Mesendoderm (in vitro differentiated cells): ENCODE measurements around the gene SLC27A2.

Experiments used
- DNase-seq: peaks from one replicate; pipeline ENCODE4 v3.0.0; 2013
- H2AK5ac ChIP-seq: 2 replicates; pipeline ENCODE4 v1.6.1; 2013; ENCODE audit warnings: low read length, inconsistent platforms
- H2BK120ac ChIP-seq: 2 replicates; pipeline ENCODE4 v1.6.1; 2013; ENCODE audit warnings: low read depth, mild to moderate bottlenecking, low read length, moderate library complexity, mixed read lengths
- H2BK15ac ChIP-seq: replicated peaks from 2 replicates; pipeline ENCODE4 v1.6.1; 2013; ENCODE audit warnings: low read depth, mild to moderate bottlenecking, moderate library complexity
- H2BK5ac ChIP-seq: 2 replicates; pipeline ENCODE4 v1.6.1; 2013; ENCODE audit warnings: low read length, inconsistent platforms
- H3K18ac ChIP-seq: 2 replicates; pipeline ENCODE4 v1.6.1; 2013; ENCODE audit warnings: mild to moderate bottlenecking, low read length, mixed read lengths
- H3K23ac ChIP-seq: one replicate; pipeline ENCODE4 v1.6.1; 2013; ENCODE audit warnings: low read length
- H3K27ac ChIP-seq: 2 replicates; pipeline ENCODE4 v1.5.1; 2013; ENCODE audit warnings: low read depth, mild to moderate bottlenecking, inconsistent platforms, low read length, moderate library complexity
- H3K27me3 ChIP-seq: 2 replicates; pipeline ENCODE4 v1.6.1; 2013; ENCODE audit warnings: low read length, control low read depth, mild to moderate bottlenecking, inconsistent platforms; ENCODE audit not compliant: insufficient read depth, poor library complexity
- H3K36me3 ChIP-seq: 2 replicates; pipeline ENCODE4 v1.6.1; 2013; ENCODE audit warnings: low read length, inconsistent platforms; ENCODE audit not compliant: control insufficient read depth, insufficient read depth
- H3K4ac ChIP-seq: one replicate; pipeline ENCODE4 v1.6.1; 2013; ENCODE audit warnings: low read depth, mild to moderate bottlenecking, low read length, moderate library complexity
- H3K4me1 ChIP-seq: 2 replicates; pipeline ENCODE4 v1.6.1; 2013; ENCODE audit warnings: low read depth, low read length, inconsistent platforms; ENCODE audit not compliant: control insufficient read depth
- H3K4me2 ChIP-seq: 2 replicates; pipeline ENCODE4 v1.6.1; 2013; ENCODE audit warnings: low read length
- H3K4me3 ChIP-seq: 2 replicates; pipeline ENCODE4 v1.5.1; 2013; ENCODE audit warnings: mild to moderate bottlenecking, low read length
- H3K56ac ChIP-seq: one replicate; pipeline ENCODE4 v1.6.1; 2013; ENCODE audit warnings: low read length
- H3K79me1 ChIP-seq: 2 replicates; pipeline ENCODE4 v1.6.1; 2013; ENCODE audit warnings: low read length, inconsistent platforms
- H3K79me2 ChIP-seq: 2 replicates; pipeline ENCODE4 v1.6.1; 2013; ENCODE audit warnings: mild to moderate bottlenecking, low read length; ENCODE audit not compliant: control insufficient read depth, insufficient read depth
- H3K9ac ChIP-seq: 2 replicates; pipeline ENCODE4 v1.6.1; 2013; ENCODE audit warnings: low read length, inconsistent platforms
- H4K5ac ChIP-seq: one replicate; pipeline ENCODE4 v1.6.1; 2013; ENCODE audit warnings: low read length
- H4K8ac ChIP-seq: one replicate; pipeline ENCODE4 v1.6.1; 2013; ENCODE audit warnings: low read depth, mild to moderate bottlenecking, control low read depth, low read length, moderate library complexity
- WGBS: extraction: QIAGEN DNeasy Blood & Tissue Kit; methylation state at CpG from one replicate; pipeline ENCODE4 v1.1.7; 2013; ENCODE audit warnings: low lambda C conversion rate, missing lambda C conversion rate; ENCODE audit not compliant: insufficient coverage; ENCODE audit errors: extremely low coverage; 5-methylcytosine and 5-hydroxymethylcytosine counted together

The SLC27A2 gene

DNA sequence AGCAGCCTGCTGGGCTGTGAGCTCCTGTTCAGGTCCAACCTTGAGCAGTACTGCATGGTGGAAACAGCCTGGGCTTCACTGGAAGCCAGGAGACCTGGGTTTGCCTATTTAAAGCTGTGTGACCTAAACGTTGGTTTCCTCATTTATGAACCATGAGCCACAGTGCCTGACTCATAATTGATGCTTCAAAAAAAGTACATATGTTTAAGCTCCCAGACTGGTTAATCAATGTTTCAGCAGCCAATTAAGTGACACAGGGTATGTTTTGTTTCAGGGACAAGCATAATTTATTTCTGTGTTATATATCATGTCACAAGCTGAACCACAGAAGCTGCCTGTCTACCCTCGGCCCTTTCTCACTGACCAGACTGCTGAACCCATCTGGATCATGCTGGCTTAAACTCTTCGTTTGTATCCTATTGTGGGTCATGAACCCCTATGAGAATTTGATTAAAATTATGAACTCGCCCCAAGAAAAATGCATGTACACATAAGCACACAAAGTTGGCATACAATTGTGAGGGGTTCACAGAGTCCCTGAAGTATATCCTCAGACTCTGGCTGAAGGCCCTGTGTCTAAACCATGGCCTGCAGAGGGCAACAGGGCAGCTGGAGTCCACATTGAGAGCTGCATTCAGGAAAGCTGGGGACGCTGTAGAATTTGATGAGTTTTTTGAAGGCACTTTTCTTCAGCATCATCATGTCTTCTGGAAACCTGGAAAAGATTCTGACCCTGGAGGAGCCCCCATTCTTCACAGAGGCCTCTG is 59.9 kb downstream of the SLC27A2 start:
- H3K27me3 ChIP-seq = no peaks in the 10 kb centered on the region
- H3K23ac ChIP-seq = no peak overlapping the region
- H2BK15ac ChIP-seq = no peak overlapping the region
- H3K56ac ChIP-seq = no peak overlapping the region
- no peak for DNase-seq
- no peak overlapping the region for H3K4me3 ChIP-seq
- H3K79me1 ChIP-seq = no peaks in the 10 kb centered on the region
- H4K5ac ChIP-seq = no peak overlapping the region
- no peaks in the 10 kb centered on the region for H3K79me2 ChIP-seq
- H3K9ac ChIP-seq = no peak overlapping the region
- H3K27ac ChIP-seq = no peak overlapping the region
- no peaks in the 10 kb centered on the region for H3K36me3 ChIP-seq
- H3K4me1 ChIP-seq = no peaks in the 10 kb centered on the region
- no peak overlapping the region for H2BK5ac ChIP-seq
- no peak overlapping the region for H3K4me2 ChIP-seq
- no peak overlapping the region for H2AK5ac ChIP-seq
- no CpG with 5 or more reads among the region's 5 CpGs for WGBS
- no peak overlapping the region for H4K8ac ChIP-seq
- H3K18ac ChIP-seq = no peak overlapping the region
- no peak overlapping the region for H3K4ac ChIP-seq
- no peak overlapping the region for H2BK120ac ChIP-seq

DNA sequence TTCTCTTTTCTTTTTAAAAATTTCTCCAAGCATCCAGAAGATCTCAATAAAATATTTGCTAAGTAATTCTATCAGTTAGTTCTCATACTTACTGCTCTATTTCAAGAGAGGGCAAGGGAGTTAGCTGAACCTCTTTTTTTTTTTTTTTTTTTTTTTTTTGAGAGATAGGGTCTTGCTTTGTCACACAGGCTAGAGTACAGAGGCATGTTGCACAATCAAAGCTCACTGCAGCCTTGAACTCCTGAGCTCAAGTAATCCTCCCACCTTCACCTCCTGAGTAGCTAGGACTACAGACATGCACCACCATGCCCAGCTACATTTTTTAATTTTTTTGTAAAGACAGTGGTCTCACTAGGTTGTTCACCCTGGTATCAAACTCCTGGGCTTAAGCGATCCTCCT is 62.2 kb downstream of the SLC27A2 start:
- H3K36me3 ChIP-seq = no peaks in the 10 kb centered on the region
- H3K4me3 ChIP-seq = no peak overlapping the region
- H3K4ac ChIP-seq = no peak overlapping the region
- H3K27ac ChIP-seq = no peak overlapping the region
- H3K56ac ChIP-seq = no peak overlapping the region
- no peak overlapping the region for H2AK5ac ChIP-seq
- no peak overlapping the region for H2BK5ac ChIP-seq
- DNase-seq = no peak
- no peaks in the 10 kb centered on the region for H3K79me2 ChIP-seq
- H3K4me1 ChIP-seq = no peaks in the 10 kb centered on the region
- H4K8ac ChIP-seq = no peak overlapping the region
- no peak overlapping the region for H3K4me2 ChIP-seq
- H2BK15ac ChIP-seq = no peak overlapping the region
- no peak overlapping the region for H3K9ac ChIP-seq
- H3K27me3 ChIP-seq = no peaks in the 10 kb centered on the region
- H3K18ac ChIP-seq = no peak overlapping the region
- WGBS = no CpG with 5 or more reads among the region's 1 CpG
- no peaks in the 10 kb centered on the region for H3K79me1 ChIP-seq
- H2BK120ac ChIP-seq = no peak overlapping the region
- H4K5ac ChIP-seq = no peak overlapping the region
- no peak overlapping the region for H3K23ac ChIP-seq

DNA sequence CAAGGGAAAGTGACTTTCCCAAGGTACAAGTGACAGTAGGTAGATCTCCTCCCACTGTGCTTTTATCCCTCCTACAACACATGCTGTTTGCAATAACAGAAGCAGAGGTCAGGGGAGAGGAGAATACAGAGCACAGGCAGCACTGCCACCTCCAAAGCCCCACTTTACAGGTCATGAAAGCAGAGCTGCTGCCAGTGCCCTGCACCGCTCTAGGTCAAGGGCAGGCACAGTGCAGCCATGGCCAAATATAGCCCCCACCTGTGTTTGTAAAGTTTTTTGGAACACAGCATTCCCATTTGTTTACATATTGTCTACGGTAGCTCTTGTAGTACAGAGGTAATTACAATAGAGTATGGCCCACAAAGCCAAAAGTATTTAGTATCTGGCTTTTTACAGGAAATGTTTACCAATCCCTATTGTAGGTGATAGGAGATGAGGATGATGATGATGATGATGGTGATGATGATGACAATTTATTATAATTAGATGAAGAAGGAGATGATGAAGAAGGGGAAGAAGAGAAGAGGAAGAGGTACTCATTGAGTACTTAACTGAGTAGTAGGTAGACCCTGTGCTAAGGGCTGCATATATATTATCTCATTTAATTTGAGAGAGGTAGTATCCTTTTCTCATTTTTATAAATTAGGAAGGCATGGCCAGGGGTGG is 63.1 kb downstream of the SLC27A2 start:
- no peak overlapping the region for H3K23ac ChIP-seq
- H3K4me2 ChIP-seq = no peak overlapping the region
- DNase-seq = no peak
- H3K79me1 ChIP-seq = no peaks in the 10 kb centered on the region
- H2BK120ac ChIP-seq = no peak overlapping the region
- no peaks in the 10 kb centered on the region for H3K36me3 ChIP-seq
- no peak overlapping the region for H3K4ac ChIP-seq
- no peak overlapping the region for H3K4me3 ChIP-seq
- H3K27me3 ChIP-seq = no peaks in the 10 kb centered on the region
- WGBS = no CpG with 5 or more reads among the region's 2 CpGs
- no peaks in the 10 kb centered on the region for H3K79me2 ChIP-seq
- no peak overlapping the region for H4K5ac ChIP-seq
- H3K9ac ChIP-seq = no peak overlapping the region
- H2BK5ac ChIP-seq = no peak overlapping the region
- no peak overlapping the region for H4K8ac ChIP-seq
- H2AK5ac ChIP-seq = no peak overlapping the region
- H3K27ac ChIP-seq = no peak overlapping the region
- H3K56ac ChIP-seq = no peak overlapping the region
- no peak overlapping the region for H3K18ac ChIP-seq
- no peak overlapping the region for H2BK15ac ChIP-seq
- H3K4me1 ChIP-seq = no peaks in the 10 kb centered on the region

DNA sequence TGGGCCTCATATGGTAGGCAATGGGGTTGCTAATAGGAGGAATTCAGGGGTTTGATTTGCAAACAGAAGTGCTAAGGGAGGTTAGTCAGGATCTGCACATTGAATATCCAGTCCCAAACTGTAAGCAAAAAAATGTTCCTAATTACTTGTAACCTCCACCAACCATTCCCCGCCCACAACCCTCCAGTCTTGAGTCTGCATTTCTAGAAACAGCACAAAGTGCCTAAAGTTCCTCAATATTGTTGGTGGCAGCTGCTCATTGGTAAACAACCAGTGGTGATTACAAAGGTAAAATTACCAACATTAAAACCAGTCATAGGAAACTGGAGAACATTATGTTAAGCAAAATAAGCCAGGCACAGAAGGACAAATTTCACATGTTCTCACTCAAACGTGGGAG is 64.6 kb downstream of the SLC27A2 start:
- Histone ChIP-seq H3K4ac (no peak overlapping the region), H3K4me3 (no peak overlapping the region), H3K18ac (no peak overlapping the region), H2BK5ac (no peak overlapping the region), H3K79me2 (no peaks in the 10 kb centered on the region), H3K4me2 (no peak overlapping the region), H3K9ac (no peak overlapping the region), H4K5ac (no peak overlapping the region), H2BK15ac (no peak overlapping the region), H2AK5ac (no peak overlapping the region), H3K23ac (no peak overlapping the region), H3K36me3 (no peaks in the 10 kb centered on the region), H3K27me3 (no peaks in the 10 kb centered on the region), H2BK120ac (no peak overlapping the region), H3K79me1 (no peaks in the 10 kb centered on the region), H3K56ac (no peak overlapping the region), H4K8ac (no peak overlapping the region), H3K4me1 (no peaks in the 10 kb centered on the region), H3K27ac (no peak overlapping the region)
- DNase-seq = no peak
- no CpG with 5 or more reads among the region's 2 CpGs for WGBS

DNA sequence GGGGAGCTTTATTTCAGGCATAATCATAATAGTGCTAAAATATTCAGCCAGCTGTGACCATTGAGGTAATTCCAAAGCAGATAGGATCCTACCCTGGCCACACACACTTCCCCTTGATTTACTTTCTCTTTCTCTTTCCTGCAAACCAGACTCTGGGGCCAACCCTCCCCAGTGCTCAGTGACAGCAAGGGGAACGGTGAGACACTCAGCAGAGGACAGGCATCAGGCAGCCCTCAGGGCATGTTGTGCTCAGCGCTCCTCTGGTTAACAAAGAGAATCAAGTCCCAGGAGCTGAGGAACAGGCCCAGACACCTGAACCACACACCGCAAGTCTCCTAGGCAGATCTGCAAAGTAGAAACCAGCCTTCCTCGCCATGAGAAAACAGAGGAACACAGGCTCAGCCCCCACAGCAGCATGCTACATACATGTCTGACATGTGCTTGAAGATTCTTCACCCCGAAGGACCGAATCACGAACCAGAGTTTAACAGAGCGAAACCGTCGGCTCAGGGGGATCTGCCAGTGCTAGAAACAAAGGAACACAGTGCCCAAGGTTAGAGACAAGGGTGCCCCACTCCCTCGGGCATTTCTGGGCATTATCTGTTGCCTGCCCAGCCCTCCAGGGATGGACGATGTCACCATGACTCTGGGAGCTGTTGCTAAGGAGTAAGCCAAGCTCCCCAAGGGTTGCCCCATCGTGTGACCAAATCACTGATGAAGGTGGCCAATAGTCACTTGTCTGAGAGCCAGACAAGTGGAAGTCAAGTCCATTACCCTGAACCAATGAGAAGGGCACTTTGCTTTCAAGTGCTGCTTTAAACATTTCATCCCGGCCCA is 66.0 kb downstream of the SLC27A2 start:
- H3K18ac ChIP-seq = no peak overlapping the region
- no peak overlapping the region for H3K56ac ChIP-seq
- H4K5ac ChIP-seq = no peak overlapping the region
- no peaks in the 10 kb centered on the region for H3K79me1 ChIP-seq
- H3K4me2 ChIP-seq = no peak overlapping the region
- H3K23ac ChIP-seq = no peak overlapping the region
- no peak overlapping the region for H2BK120ac ChIP-seq
- H3K36me3 ChIP-seq = no peaks in the 10 kb centered on the region
- H3K4me1 ChIP-seq = no peaks in the 10 kb centered on the region
- H3K27me3 ChIP-seq = no peaks in the 10 kb centered on the region
- WGBS = no CpG with 5 or more reads among the region's 14 CpGs
- H3K4ac ChIP-seq = no peak overlapping the region
- no peak overlapping the region for H3K9ac ChIP-seq
- no peak overlapping the region for H3K4me3 ChIP-seq
- peak; percentile 47 for DNase-seq
- H3K27ac ChIP-seq = no peak overlapping the region
- no peaks in the 10 kb centered on the region for H3K79me2 ChIP-seq
- H2BK15ac ChIP-seq = no peak overlapping the region
- no peak overlapping the region for H2AK5ac ChIP-seq
- no peak overlapping the region for H4K8ac ChIP-seq
- H2BK5ac ChIP-seq = no peak overlapping the region
